GM21786 (cell line): ENCODE data around the gene HDAC7.

Experiments used
- ATAC-seq: cut with Tn5 transposase; IDR thresholded peaks from one replicate; pipeline ENCODE4 v1.9.1; 2021; ENCODE audit not compliant: unreplicated experiment

The HDAC7 gene

DNA sequence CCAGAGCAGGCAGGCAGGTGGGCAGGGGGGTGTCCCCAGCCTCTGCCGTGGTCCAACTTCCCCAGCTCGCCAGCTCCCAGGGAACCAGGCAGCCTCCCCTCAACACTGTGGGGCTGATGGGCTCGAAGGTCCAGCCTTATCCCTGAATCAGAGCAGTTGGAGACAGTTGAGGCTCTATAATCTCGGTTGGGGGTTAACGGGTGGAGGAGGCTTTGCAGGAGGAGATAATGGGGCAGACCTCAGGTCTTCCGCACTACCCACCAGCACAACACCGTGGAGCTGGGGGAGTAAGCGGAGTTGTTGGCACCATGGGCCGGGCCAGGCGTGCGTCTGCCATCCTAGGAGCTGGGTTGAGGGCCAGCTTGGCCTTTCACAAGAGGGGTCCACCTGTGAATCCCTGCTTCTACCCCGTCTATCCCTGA is 13.9 kb upstream of the HDAC7 start:
- ATAC-seq: no peak

DNA sequence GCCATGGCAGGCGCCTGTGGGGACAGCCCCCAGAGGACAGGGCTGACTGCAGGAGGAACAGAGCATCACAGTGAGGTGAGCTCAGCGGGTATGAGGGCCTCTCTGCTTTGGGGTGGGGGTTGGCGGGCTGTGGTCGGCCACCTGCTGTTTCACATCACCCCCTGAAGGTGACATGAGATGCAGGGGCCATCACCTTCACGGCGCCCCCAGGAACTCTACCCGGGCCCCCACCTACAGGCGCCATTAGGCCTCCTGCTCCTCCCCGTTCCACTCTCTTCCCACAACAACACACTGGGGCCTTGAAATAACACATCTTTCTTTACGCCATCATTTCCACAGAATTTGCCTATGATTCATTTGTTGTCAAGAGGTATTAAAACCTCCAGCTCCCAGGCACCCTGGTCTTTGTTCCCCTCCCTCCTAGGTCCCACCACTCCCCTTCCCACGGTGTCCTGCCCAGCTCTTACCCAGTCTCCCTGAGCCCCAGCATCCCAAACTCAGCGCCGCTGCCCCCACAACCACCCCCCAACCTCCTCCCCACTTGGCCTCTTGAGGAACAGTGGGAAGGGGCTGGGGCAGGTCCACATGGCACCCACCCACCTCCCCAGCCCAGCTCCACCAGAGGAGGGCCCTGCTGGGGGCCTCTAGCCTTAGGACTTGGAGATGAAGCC is 12.7 kb upstream of the HDAC7 start:
- ATAC-seq: no peak

DNA sequence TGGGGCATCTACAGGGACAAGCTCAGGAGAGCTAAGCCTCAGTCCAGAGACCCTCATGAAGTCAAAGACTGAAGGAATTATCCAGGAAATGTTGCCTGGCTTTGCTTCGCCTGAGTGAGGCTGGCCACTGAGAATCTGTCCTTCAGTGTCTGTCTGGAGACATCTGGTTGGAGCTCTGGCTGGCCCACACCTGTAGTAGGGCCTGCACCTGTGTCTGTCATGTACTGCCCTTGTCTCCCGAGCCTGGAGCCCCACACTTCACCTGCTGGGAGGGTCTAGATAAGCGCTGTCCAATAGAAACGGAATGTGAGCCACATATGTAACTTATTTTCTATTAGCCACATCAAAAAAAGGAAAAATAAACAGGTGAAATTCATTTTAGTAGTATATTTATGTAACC is 9.9 kb upstream of the HDAC7 start:
- no peak for ATAC-seq

DNA sequence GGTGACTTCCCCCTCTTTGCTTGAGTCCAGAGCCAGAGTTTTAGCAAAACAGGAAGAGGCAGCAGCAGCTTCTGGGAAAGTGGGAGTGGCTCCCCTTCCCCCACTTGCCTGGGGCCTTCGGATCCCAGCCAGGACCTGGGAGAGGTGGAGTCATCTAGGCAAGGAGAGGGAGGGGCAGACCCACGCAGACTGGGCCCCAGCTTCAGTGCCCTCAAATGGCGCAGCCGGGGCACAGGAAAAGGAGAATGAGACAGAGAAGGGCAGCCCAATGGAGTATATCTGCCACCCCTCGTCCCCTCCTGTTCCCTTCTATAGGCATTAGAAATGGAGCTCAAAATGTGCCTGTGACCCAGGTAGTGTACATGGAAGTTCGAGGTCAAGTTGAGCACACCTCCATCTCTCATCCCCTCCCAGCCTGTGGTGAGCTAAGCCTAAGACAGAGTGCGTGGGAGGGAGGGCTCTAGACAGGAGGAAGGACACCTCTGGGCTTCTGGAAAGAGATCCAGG is 9.3 kb upstream of the HDAC7 start:
- ATAC-seq: no peak

DNA sequence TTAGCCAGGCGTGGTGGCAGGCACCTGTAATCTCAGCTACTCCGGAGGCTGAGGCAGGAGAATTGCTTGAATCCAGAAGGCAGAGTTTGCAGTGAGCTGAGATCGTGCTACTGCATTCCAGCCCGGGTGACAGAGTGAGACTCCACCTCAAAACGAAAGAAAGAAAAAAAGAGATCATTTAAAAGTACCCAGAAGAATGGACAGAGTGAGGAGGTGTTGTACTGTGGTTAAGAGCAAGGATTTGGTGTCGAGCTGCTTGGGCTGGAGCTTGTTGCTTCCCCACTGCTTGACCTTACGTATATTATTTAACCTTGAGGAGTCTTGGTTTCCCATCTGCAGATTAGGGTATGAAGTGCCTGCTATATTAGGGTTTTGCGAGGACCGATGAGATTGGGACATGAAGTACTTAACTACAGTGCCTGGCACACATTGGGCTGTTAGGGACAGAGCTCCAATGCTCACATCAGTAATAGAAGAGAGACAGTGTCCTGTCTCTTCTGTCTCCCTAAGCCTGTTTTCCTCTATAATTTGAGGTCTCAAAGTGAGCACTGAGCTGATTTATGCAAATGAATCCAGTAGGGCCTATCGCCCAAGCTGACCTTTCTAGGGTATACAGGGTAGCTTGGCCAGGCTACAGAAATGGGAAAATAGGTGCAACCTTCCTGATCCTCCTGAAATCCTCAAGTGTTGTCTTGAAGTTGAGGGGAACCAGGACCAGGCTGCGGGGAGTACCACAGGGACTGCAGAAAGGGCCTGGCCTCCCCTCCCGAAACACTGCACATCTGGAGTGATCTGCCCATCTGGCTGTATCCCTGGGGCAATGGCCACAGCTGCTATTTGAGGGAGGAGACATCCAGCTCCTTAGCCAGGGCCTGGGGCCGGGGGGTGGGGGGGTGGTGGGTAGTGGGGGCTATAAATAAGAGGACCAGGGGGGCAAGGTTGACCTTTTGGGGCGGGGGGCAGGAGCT is 8.6 kb upstream of the HDAC7 start:
- no peak for ATAC-seq

DNA sequence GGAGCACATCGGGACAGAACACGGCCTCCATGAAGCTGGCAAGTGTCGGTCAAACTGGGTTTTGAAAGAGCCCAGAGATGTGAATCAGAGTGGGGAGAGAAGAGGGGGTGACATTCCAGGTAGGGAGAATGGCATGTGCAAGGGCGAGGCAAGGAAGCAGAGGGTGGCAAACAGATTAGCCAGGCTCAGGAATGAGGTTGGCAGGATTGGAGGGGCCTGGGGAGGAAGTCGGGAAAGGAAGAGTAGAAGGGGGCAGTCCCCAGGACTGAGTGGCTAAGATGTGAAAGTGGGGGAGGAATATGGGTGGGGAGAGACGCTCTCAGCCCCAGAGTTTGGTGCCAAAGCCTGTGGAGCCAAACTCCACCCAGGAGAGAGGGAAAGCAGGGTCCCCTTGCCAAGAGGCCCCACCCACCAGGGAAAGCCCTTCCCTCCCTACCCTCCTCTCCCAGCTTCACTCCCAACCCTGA is 5.5 kb upstream of the HDAC7 start:
- no peak for ATAC-seq

DNA sequence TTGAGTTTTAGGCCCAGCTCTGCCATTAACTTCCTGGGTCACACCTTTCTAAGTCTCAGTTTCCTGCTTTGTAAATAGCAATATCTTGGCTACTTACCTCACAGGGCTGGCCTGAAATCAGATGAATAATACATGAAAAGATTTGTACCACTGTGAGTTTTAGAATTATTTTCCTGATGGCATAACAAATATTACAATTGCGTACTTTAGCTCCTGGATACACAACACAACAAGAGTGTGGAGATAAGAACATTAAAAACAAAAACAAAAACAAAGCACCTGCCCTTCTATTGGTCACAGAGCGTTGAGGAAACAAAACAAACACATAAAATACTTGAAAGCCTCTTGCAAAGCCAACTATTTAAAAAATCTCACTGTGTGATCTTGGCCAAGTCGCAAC is 4.9 kb upstream of the HDAC7 start:
- no peak for ATAC-seq

DNA sequence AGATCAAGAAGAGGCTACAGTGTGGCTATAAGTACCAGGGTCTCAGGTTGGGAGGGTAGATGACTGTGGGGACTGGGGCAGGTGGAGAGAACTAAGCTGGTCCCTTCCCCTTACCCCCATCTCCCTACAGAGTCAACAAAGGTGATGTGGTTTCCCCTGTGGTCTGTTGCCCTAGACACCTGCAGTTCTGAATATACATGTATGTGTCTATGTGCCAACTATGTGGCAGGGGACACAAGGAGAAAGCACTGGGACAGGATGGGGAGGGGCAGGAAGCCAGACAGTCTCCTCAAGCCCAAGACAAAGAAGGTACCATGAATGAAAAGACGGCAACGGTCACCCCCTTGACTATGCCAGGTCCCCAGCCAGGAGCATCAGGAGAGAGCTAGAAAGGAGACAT is 4.5 kb upstream of the HDAC7 start:
- ATAC-seq: no peak

DNA sequence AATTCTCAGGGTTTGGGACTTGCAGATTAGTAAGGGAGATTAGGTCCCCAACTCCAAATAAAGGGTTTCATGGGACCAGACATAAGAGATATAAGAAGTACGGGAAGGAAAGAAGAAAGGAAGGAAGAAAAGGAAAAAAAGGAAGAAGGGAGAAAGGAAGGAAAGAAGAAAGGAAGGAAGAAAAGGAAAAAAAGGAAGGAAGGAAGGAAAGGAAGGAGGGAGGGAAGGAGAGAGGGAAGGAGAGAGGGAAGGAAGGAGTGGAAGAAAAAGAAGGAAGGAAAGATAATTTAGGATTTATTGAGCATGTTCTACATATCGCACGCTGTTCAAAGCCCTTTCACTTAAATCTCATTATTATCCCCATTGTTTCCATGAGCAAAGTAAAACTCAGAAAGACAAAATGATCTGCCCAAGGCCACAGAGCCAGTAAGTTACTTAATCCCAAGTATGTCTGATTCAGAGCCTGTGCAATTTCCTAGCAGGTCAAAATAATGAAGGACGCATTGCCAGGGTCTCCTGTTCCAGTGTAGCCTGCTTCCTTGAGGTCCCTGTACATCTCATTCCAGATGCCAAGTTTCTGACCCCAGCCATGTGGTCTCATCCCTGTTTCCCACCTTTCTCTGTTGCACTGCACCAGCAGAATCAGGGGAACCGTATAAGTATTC is 3.9 kb upstream of the HDAC7 start:
- no peak for ATAC-seq

DNA sequence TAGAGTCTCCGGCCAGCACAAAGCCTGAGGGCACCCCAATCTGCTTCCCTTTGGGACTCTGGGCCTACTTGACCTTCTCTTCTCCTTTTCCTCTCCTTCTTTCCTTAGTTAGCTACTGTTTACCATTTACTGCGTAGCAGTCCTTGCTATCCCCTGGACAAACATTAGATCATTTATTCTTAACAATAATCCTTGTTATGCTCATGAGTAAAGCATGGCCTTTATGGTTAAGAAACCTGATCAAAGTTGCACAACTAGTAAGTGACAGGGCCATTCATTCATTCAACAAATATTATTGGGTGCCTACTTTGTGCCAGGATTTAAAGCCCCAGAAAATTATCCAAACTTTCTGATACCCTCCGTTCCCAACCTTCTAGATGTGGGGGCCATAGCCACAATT is 3.2 kb upstream of the HDAC7 start:
- no peak for ATAC-seq

DNA sequence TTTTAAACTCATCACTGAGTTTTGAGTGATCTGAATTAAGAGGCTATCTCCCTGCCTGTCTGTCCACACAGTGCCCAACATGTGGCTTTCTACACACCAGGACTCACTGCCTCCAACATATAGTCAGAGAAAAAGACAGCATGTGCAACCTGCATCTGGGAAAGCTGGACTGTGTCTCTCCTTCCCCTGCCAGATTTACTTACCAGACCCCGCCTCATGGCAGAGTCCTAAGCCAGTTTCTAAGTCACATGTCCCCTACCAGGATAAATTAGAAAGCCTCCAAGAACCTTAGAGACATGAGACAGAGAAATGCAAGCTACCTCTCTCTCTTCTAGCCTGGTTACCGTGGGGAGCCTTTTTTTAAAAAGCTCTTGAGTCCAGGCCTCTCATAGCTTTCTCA is 2.7 kb upstream of the HDAC7 start:
- no peak for ATAC-seq

DNA sequence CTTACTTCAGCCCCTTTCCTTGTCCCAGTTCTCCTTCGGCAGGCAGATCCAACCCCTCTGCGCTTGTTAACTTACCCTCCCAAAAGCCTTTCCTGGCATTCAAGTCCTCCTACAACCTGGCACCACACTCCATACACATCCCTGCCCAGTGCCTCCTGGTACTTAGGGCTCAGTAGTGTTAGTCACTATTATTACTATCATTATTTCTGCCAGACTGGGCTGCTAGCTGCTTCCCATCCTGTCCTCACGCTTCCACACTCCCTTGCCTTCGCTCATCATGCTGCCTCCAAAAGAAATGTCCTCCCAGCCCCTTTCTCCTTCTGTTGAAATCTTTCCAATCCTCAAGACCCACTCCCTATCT is 1.6 kb upstream of the HDAC7 start:
- ATAC-seq: no peak

DNA sequence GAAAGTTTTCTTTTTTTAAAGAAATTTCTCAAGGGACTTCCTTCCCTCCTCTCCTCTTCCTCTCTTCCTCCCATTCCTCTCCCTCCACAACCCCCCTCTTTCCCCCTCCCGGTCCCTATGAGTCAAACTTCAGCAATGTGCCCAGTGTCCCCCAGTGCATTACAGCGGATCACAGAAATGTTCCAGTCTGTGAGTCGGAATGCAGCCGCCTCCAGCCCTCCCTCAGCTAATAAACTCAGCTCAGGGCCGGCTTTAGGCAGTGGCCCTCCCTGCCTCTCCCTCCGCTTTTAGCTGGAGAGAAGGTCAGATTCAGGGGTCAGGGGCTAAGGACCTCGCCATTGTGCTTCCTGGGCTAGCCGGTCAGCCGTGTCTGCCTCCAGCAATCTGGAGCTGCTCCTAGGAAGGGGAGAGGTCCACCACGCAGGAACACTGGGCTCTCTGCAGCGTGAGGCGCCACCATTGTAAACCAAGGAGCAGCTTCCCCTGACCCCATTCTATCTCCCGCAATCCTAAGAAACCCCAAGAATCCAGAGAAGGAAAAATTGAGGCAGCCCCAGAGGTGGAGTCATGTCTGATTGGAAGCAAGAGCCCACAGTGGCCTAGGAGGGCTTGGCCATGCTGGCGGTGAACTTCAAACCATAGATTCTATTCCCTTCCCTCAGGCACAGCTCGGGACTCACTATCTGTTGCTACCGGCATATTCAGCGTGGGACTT is 1.1 kb upstream of the HDAC7 start:
- no peak for ATAC-seq

DNA sequence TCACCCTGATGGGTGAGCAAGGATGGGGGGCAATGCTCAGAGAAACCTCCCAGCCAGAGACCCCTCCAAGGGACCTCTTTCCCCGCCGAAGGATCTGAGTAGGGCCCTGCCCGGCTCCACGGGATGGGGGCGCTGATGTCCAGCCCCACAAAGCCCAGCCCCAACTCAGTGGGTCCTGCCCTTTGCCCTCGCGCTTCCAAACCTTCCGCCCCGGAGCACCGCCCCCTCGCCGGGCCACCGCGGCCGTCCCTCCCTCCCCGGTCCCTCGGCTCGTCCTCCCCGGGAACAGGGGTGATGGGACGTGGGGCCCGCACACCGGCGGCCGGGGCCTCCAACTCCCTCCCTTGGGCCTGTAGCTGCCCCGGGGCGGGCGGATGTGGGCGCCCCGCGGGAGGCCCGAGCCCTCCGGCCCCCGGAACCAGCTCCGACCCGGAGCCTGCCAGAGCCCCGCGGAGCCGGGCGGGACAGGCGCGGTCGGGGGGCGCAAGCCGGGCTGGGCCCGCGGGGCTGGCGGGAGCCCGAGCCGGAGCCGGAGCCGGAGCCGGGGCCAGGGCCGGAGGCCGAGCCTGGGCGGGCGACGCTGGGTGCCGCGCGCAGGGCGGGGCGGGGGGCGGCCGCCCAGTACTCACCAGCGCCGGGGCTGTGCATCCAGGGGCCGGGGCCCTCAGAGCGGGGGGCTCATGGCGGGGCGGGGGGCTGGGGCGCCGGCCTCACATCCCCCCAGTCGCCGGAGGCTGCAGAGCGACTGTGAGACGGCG is 386 bp downstream of the HDAC7 start:
- peak; percentile 51 for ATAC-seq

DNA sequence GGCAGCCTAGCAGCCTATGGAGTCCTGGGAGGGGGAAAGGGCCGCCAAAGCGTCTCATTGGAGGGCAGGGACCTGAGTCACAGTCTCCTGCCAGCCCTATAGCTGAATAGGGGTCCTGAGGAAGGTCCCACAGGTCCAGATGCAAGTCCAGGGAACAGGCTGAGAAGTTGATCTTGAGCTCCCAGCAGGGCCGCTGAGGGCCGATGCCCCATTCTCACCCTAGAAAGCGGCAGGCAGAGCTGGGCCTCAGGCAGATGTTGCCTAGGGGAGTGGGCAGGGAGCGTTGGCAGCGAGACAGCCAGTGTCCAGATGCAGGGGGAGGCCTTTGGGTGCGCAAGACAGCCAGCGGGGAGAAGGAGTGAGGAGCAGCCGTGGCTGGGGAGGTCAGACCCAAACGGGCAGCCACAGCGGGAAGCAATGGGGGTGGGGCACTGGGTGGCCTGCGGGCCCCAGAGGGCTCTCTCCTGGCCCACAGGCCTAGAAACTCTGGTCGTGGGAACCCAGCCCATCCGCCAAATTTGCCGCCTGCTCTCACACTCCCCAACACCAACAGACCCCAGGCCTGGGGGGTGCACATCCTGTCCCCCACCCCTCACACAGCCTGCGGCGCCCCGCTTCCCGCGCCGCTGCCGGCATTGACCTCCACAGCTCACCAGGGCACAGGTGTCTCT is 1.1 kb downstream of the HDAC7 start:
- ATAC-seq: no peak

DNA sequence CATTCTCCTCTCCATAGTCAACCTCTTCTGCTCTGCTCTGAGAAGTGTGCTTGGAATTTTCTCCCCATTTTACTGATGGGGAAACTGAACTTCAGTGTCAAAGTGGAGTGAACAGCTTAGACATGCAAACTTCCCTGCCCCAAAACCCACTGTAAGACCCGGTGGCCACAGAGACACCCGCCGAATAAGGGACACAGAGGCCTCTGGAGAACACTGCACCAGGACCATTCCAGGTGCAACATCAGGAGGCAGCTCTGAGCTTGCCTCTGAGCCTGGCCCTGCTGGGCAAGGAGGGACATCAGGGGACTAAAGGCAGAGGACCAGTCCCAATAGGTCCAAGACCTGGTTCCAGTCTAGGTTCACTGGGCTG is 1.7 kb downstream of the HDAC7 start:
- no peak for ATAC-seq

DNA sequence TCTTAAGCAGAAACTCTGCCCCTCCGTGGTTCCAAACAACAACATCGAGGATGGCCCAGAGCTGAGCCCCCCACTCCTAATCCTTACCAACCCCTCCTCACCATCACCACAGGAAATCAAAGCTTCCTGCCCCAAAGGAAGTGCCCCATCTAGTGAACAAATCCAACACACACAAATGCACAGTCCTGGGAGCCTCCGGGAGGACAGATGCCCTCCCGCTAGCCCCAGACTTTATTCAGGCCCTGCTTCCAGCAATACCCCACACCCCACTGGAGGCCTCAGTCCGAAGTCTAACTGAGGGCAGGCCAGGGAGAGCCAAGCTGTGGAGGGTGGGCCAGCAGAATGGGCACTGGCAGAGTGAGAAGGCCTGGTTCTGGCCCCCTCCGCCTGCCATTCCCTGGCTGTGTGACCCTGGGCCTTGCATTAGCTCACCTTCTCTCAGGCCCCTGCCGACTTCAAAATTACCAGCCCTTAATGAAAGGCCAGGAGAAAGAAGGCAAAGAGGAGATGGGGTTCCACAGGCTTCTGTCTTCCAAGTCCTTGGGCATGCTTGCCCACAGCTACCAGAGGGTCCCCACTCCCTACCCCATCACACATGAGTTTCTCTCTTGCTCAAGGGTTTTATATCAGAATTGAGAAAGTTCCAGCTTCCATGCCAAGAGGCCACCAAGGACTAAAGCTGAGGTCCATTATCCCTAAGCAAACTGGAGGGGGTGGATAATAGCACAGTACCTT is 2.3 kb downstream of the HDAC7 start:
- ATAC-seq: no peak

DNA sequence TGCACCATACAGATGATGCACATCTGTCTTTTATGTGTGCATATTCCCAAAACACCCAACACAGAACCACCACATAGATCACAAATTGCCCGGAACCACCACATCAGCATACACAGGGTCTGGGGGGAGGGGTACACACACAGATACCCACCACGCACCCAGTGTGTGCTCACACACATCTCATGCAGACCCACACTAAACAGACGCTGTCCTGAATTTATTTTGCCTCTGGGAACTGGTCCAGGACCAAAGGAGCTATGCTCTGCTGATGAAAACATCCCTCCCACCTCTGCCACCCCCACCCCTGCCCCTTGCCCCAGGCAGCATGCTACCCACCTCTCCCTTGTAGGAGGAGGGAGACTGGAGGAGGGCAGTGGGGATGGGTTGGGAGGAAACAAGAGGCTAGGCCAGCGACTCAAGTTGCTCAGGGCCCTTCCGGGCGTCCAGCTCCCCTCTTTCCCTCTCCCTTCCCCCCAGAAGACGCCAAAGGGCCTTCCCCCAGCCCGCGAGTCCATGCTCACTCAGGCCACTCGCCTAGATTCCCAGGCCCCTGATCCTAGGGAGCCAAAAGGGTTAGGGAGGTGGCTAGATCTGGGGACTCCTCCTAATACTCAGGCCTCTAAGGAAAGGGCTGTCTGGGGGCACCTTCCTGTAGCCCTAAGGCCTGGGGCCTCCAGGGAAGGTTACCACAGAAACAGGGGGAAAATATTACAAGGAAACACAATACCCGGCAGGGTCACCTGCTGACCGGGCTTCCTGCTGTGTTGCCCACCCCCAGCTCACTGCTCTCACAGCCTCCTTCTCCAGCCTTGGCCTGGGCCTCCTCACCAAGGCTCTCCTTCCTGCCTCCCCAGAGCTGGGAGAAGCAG is 3.1 kb downstream of the HDAC7 start:
- ATAC-seq: no peak
